GM06990 (cell line): ENCODE results near the gene ZNF654.

Experiments used
- DNase-seq: peaks from one replicate; pipeline ENCODE4 v3.0.0-alpha.2; 2011; ENCODE audit not compliant: insufficient read length; ENCODE audit errors: extremely low read depth
- H3K27me3 ChIP-seq: replicated peaks from 2 replicates; pipeline ENCODE4 v1.6.0; 2011; ENCODE audit warnings: low read length; ENCODE audit not compliant: control insufficient read depth, insufficient read depth
- H3K36me3 ChIP-seq: 2 replicates; pipeline ENCODE4 v1.5.1; 2011; ENCODE audit warnings: low read length; ENCODE audit not compliant: control insufficient read depth, insufficient read depth
- H3K4me3 ChIP-seq: replicated peaks from 2 replicates; pipeline ENCODE4 v1.5.1; 2011; ENCODE audit warnings: low read depth, mild to moderate bottlenecking, control low read depth, low read length
- TF ChIP-seq, protein P1 (sequence below): IDR thresholded peaks from 2 replicates; pipeline ENCODE4 v1.5.1; 2011; ENCODE audit warnings: low read length, control low read depth, mild to moderate bottlenecking, inconsistent platforms; ENCODE audit not compliant: insufficient read depth, poor library complexity, severe bottlenecking

Gene ZNF654

DNA sequence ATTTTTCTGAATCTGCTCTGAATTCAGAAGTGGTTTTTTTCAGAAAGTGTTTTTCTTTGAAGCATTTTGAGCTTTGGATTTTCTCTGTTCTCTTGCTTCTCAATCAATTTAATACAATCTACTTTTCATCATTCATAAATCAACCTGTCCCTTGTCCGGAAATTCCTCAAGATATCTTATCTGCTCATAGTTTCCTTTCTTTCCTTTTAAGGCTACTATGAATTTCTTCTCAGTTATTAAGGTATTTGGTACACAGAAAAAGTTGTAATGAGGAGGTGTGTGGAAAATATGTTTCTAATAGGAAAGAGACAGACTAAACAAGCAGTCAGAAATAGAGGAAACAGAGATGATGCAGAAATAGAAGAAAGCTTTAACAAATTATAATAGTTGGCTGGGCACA lies 14.6 kb upstream of the ZNF654 start:
- H3K27me3 ChIP-seq = no peaks in the 10 kb centered on the region
- TF ChIP-seq, protein P1, sequence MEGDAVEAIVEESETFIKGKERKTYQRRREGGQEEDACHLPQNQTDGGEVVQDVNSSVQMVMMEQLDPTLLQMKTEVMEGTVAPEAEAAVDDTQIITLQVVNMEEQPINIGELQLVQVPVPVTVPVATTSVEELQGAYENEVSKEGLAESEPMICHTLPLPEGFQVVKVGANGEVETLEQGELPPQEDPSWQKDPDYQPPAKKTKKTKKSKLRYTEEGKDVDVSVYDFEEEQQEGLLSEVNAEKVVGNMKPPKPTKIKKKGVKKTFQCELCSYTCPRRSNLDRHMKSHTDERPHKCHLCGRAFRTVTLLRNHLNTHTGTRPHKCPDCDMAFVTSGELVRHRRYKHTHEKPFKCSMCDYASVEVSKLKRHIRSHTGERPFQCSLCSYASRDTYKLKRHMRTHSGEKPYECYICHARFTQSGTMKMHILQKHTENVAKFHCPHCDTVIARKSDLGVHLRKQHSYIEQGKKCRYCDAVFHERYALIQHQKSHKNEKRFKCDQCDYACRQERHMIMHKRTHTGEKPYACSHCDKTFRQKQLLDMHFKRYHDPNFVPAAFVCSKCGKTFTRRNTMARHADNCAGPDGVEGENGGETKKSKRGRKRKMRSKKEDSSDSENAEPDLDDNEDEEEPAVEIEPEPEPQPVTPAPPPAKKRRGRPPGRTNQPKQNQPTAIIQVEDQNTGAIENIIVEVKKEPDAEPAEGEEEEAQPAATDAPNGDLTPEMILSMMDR = no peak
- H3K36me3 ChIP-seq = no peaks in the 10 kb centered on the region
- no peak overlapping the region for H3K4me3 ChIP-seq
- DNase-seq = no peak

DNA sequence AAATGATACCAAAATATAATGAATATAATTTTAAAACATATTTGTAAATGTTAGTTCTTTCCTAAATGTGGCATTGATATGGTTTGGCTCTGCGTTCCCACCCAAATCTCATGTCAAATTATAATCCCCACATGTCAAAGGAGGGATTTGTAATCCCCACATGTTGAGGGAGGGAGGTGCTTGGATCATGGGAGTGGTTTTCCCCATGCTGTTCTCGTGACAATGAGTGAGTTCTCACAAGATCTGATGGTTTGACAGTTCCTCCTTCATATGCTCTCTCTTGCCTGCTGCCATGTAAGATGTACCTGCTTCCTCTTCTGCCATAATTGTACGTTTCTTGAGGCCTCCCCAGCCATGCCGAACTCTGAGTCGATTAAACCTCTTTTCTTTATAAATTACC lies 12.3 kb upstream of the ZNF654 start:
- H3K27me3 ChIP-seq = no peaks in the 10 kb centered on the region
- TF ChIP-seq, protein P1 = no peak

DNA sequence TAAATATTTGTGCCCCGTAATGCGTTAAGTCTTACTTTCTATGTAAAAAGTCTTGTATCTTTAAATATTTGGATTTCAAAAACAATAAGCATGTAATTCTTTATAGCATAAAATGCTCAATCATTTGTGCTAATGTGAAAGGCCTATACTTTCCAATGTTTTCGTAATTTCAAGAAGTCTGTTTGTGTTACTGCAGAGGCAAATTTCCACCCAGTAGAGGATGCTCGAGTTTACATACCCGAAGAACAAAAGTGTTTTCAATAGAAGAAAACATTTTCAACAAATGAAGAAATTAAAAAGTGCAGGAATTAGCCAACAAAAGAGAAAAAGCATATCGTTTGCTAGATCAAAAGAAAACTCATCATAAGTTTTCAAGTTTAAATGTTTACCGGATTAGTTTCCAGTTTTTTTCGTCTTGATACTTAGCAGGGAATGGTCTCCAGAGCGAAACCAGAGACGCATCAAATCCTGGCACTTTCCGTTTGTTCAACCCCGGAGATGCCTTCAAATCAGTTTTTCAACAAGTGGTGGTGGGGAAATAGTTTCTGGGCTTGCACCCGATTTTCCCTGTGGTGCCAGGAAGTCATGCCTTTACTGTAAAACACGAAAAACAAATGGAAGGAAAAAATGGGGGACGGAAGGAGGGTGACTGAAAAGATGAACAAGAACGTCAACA lies 1.3 kb upstream of the ZNF654 start:
- Histone ChIP-seq H3K36me3 (peaks cover 6% of the 10 kb centered on the region), H3K27me3 (no peaks in the 10 kb centered on the region), H3K4me3 (peak overlapping the region; percentile 65)
- DNase-seq = no peak
- TF ChIP-seq, protein P1 = peak; percentile 24

More for the DNA sequence above, 12.3 kb upstream of the ZNF654 start:
- Histone ChIP-seq H3K36me3 (no peaks in the 10 kb centered on the region), H3K4me3 (no peak overlapping the region)
- DNase-seq = no peak

DNA sequence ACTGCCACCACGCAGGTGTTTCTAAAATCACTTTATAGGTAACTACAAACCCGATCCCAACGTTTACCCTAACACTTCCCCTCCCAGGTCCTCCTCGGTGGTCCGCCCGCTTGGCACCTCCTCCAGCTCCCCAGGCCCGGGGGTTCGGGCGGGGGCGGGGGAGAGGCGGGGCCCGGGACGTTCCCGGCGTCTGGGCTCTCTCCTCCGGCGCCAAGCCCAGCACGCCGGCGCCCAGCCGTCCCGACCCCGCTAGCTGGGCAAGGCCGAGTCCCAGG lies 812 bp upstream of the ZNF654 start:
- Histone ChIP-seq H3K4me3 (peak overlapping the region; percentile 65), H3K36me3 (peaks cover 6% of the 10 kb centered on the region), H3K27me3 (no peaks in the 10 kb centered on the region)
- TF ChIP-seq, protein P1 = no peak
- DNase-seq = no peak

DNA sequence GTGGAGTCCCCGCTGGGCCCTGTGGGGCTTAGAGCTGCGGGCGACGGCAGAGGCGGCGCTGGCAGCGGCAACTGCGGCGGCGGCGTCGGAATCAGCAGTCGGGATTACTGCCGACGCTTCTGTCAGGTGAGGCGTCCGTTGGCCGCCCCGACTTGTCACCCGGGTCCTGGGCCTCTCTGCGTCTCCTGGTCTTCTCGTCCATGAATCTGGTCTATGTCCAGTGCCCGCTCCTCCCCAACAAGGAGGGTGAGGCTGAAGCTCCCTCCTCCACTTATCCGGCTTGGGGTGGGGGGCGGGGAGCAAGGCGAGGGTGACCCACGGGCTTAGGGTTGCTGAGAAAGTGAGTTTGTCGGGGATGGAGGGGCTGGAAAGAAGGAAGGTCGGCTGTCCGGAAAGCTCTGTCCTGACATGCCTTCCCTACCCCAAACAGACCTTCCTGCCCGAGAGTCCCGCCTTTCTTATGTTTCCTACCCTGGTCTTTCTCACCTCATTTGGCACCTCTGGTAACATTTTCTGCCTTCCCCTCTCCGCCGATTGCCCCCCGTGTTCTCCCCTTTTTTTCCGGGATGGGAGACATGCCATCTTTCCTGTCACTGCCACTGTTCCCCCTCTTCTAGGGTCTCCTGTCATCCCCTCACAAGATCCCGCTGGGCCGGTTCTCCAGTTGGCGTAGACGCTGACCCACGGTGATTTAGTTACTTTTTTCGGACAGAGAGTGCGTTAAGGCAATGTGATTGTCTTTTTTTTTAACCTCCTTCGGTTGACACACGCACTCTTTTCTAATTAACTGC lies 520 bp downstream of the ZNF654 start:
- Histone ChIP-seq H3K27me3 (no peaks in the 10 kb centered on the region), H3K36me3 (peaks cover 6% of the 10 kb centered on the region), H3K4me3 (peak overlapping the region; percentile 95)
- no peak for DNase-seq
- TF ChIP-seq, protein P1 = no peak

DNA sequence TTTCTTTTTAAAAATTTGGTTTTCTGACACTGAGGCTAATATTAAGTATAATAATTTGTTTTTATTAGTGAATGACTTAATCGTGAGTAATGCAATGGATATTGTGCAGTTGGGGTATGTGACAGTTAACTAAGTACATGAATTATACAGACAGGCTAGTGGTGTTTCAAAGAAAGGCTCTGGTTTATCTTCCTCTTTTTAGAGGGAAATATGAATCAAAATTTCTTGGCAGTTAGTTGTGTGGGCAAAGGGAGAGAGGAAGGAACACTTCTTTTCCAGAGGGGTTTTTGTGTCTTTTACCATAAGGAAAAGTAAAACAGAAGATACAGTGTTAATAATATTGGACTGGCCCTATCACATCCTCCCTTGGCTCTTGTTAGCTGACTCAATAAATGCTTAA lies 2.7 kb downstream of the ZNF654 start:
- DNase-seq = no peak
- H3K27me3 ChIP-seq = no peaks in the 10 kb centered on the region
- TF ChIP-seq, protein P1 = no peak
- peak overlapping the region; percentile 95 for H3K4me3 ChIP-seq
- no peaks in the 10 kb centered on the region for H3K36me3 ChIP-seq
